HG03097 (cell line): Measurements from ENCODE around the gene UCP2.

Experiments
- ATAC-seq: cut with Tn5 transposase; IDR thresholded peaks from one replicate; pipeline ENCODE4 v1.9.1; 2021; ENCODE audit not compliant: unreplicated experiment, low FRiP score

Gene UCP2

DNA sequence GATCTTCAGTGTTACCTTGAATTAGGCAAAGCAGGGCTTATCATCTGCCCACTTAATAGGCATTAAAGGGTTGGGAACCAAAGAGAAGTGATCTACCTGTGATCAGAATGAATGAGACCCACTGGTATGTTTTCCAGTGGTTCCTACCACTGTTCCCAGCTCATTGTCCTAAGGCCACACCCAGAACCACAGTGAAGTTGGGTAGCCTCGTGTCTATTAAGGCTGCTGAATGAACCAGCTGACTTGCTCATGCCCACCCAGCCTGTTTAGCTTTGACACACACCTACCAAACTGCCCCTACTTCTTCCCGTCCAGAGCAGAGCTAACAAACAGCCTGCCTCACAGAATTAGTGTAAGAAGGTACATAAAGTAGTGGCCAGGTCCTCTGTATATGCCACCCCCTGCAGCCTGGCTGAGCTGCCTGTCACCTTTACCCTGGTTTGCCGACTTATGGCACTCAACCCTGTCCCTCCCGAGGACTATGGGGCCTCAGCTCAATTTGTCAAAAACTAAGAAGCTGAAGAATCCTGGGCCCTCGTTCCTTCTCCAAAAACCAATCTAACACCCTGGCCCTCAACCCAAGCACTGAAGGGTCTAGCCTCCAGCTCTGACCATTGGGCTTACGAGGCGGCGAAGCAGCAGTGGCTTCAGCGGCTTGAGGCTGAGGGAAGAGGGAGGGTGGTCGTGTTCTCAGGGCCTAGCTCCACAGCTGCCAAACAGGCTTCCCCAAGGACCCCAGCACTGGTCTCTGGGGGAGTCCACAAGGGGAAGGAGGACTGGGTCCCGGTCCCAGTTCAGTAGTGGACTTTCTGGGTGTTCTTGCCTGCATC is 9.8 kb downstream of the UCP2 start:
- no peak for ATAC-seq

DNA sequence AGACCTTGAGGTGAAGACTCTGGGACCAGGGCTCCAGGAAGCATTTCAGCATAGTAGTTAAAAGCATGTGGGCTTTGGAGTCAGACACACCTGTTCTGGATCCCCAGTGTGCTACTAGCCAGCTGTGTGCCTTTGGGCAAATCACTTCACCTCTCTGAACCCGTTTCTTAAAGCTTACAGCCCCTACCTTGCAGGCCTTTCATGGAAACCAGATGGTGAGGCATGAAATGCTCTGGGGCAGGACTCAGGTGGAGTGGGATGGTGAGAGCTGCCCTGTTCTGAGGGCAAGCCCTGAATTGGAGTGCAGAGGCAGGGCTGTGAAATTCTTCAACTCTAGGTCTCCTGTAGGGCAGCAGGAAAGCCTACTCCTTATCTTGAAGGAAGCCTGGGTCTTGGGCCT is 10.5 kb downstream of the UCP2 start:
- ATAC-seq: no peak

DNA sequence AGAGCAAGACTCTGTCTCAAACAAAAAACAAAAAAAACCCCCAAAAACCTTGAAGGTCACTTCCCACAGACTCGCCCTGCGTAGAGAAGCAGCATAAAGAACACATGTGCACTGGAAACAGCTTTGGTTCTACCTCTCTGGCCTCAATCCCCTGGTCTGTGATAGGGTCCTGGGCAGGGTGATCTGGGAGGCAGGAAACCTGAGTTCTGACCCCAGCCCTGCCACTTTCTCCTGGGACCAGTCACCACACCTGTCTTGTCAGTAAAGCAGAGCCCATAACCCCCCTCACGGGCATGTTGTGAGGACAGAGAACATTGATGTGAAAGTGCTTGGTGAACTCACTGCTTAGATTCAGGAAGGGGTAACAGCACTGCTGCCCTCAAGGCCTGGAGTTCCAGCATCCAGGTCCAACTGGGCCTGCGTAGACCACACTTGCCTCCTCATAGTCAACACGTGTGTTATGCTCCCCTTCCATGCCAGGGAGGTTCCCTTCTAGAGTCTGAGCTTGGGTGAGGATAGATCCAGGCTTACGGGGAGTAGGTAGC is 11.4 kb downstream of the UCP2 start:
- ATAC-seq: no peak

DNA sequence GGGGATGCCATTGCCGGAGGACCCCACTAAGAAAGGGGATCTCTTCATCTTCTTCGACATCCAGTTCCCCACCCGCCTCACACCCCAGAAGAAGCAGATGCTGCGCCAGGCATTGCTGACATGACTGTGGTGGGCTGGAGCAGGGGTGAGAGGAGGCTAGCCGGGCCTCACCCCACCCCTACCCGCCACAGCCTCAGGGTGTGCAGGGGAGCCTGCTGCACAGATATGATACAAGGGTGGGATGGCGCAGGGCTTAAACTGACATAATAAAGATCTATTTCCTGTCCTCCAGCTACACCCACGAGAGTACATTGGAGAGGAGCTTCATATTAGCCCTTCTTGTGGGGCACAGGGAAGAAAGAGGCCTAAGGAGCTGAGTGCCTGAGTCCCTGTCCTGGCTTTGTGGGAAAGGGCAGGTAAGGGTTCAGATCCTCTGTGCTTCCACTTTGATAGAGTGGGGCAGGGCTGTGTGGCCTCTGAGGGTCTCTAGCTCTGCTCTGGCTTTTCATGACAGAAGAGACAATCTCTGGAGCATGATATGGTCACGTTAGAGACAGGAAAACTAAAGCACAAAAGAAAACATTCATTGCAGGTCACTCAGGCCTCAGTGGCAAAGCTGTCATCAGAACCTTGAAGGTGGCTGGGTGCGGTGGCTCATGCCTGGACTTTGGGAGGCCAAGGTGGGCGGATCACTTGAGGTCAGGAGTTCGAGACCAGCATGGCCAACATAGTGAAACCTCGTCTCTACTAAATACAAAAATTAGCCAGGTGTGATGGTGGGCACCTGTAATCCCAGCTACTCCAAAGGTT is 12.4 kb downstream of the UCP2 start:
- ATAC-seq: no peak

DNA sequence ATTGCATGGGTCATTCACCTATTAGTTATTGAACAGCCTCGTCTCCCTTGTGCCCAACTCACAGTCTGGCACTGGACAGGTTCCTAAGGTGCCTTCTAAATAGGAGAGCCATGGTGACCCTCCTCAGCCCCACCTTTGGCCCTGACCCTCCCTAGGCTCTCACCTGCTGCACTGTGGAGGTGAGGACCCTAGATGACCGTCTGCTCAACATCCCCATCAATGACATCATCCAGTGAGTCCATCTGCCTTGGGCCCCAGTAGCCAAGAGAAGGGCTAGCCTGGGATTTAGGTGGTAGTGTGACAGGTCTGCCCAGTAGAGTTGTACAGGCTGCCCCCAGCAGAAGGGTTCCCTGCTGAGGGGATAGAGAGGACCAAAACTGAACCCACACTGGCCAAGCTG is 13.6 kb downstream of the UCP2 start:
- no peak for ATAC-seq

DNA sequence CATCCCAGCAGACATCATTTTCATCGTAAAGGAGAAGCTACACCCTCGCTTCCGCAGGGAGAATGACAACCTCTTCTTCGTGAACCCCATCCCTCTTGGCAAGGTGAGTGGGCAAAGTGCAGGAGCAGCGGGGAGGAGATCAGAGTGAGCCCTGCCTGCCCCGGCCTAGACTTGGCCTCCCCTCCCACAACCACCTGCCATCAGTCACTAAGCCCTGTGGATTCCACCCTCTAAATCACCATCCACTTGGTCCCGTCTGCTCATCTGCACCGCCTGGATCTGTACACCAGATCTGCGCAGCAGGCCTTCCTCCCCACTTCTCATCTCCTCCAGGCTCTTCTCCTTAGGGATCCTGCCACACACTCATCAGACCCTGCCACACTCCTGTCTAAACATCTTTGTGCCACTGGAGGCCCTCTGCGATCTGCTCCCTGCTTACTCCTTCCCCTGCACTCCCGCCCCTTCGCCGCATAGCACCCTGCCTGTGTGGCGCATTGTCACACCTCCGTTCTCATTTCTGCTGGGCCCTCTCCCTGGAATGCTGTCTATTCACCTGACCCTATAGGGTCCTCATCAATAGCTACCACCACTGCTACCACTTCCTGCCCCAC is 14.2 kb downstream of the UCP2 start:
- ATAC-seq: no peak

DNA sequence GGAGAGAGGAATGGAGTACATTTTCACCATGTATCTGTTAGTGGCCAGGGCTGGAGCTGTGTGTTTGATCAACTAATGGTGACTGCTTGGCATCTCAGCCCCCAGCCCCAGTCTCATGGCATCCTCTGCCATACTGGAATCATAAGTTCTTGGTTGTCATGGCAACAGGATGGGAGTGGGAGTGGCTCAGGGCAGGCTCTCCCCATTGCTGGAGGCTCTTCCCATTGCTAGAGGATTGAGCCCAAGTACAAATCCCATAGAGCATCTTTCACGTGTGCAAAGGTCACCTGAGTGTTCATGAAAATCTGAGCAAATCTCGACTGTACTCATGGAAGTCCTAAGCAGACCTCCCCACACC is 16.9 kb downstream of the UCP2 start:
- no peak for ATAC-seq

DNA sequence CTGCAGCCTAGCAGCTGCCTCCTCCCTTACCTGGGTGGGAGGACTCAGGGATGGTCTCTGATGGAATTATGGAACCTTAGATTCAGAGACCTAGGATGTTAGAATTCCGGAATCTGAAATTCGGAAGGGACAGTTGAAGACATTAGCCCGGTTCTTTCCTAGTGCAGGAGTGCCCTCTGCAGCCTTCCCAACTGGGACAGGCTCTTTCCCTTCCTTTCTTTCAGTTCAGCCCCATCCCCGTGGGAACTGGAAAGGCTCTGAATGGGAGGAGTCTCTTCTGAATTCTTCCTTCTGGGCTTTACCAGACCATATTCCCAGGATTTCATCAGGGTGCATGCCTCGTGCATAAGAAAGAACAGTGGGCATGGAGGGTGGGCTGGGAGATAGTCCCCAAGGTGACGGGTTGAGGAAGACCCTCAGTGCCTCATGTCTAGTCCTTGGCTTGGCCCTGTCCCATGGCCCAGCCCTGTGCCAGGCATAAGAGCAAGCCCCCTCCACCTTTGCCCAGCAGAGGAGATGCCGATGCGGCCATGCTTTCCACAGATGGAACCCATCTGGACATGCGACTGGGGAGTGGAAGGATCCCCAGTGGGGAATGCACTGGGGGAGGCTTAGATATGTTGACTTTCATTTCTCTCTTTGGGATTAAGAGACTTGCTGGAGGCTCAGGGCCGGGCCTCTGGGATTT is 17.4 kb downstream of the UCP2 start:
- no peak for ATAC-seq

DNA sequence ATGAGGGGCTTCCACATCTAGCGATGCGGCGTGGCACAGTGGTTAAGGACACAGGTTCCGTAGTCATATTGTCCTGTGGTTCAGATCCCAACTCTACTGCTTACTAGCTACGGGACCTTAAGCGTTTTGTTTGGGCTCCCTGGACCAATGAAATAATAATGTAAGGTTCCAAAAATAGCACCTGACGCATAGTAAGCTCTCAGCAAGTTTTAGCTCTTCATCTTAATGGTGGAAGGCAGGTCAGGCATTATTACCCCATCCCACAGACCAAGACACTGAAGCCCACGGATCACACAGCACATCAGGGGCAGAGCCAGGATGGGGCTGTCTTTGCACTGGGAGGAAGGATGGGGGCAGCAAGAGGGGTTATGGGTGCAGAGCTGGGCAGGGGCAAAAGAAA is 18.8 kb downstream of the UCP2 start:
- ATAC-seq: no peak

DNA sequence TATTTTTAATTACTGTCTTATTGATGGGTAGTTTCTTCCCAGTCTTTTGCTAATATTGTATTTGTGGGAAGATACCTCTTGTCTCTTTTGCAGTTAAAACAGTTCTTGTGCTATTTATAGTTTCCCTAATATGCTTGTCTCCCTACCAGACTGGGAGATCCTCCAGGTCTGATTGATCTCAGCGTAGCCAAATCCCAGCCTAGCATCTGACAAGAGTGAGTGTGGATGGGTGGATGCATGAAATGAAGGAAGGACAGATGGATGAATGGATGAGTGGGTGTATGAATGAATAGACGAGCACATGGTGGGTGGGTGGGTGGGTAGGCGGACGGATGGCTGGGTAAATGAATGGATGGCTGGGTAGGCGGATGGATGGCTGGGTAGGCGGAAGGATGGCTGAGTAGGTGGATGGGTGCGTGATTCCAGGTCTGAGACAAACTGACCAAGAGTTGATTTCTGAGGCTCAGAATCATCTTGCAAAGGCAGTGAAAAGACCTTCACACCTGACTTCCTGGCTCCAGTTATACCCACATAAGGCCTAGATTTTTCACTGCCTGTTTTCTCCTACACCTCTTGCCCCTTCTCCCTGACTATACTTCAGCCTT is 20.4 kb downstream of the UCP2 start:
- no peak for ATAC-seq

DNA sequence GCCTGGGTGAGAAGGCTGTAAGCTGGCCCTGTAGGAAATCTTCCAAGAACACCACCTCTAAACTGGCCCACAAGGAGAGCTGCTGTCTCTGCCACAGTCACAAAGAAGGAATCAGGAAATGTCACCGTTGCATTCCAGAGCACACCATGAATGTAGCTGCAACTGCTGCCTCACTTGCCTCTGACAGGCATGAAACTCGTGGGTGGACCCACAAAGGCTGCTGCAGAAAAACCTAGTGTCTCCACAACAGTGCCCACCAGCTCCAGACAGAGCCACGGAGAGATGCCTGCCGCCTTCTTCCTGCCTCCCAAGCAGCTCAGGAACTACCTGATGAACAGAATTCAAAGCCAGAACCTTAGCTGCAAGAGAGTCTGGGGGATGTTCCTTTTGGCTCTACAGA is 21.3 kb downstream of the UCP2 start:
- no peak for ATAC-seq

DNA sequence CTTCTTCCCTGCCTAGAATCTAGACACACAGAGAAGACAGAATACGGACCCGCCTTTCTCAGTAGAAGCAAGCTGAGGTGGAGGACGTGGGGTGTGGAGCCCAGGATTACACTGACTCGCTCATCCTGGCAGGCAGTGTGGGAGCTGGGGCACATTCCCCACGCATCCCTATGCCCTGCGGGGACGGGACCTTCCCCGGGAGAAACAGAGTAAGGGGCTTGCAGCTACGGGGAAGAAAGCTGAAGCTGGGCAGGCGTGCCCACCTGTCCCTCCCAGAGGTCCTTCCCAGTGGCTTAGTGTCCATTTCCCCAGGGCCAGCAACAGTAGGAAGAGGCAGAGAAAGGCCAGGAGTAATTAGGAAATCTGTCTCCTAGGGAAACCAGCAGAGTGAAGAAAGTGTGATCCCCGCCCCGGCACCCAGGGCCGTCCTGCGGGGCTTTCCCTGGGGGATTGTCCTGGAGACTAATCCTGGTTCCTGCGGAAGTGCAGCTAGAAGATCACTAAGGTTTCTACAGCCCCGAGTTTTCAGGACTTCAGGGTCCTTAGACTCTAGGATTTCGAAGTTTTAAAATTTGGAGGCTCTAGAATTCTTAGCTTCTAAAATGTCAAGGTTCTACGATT is 24.0 kb downstream of the UCP2 start:
- no peak for ATAC-seq

DNA sequence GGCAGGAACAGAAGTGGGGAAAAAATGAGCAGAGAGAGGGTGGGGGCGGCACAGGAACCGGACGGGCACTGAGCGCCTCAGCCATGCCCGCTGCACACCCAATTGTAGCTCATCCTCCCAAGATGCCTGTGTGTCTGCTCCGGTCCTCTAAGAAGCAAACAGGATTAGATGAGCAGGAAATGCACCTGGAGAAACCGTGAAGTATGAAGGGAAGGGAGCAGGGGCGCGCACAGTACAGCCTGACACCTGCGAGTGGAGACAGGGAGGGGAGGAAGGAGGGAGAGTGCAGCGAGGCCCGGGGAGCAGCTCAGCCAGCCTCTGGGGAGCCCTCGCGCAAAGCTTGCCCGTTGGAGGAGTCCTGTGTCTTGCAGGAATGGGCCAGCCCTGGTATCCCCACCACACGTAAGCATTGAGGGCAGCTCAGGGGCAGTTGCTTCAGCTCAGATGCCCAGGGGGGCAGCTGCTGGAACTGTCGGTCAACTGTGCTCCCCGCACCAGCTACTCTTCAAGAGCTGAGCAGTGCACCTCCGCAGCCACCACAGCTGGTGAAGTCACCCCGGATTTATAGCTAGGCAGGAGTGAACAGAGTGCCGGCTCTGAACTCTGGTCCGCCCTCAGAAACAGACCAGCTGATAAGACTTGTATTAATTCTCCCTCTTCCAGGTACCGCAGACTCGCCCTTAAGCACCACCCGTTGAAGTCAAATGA is 24.8 kb downstream of the UCP2 start:
- no peak for ATAC-seq

DNA sequence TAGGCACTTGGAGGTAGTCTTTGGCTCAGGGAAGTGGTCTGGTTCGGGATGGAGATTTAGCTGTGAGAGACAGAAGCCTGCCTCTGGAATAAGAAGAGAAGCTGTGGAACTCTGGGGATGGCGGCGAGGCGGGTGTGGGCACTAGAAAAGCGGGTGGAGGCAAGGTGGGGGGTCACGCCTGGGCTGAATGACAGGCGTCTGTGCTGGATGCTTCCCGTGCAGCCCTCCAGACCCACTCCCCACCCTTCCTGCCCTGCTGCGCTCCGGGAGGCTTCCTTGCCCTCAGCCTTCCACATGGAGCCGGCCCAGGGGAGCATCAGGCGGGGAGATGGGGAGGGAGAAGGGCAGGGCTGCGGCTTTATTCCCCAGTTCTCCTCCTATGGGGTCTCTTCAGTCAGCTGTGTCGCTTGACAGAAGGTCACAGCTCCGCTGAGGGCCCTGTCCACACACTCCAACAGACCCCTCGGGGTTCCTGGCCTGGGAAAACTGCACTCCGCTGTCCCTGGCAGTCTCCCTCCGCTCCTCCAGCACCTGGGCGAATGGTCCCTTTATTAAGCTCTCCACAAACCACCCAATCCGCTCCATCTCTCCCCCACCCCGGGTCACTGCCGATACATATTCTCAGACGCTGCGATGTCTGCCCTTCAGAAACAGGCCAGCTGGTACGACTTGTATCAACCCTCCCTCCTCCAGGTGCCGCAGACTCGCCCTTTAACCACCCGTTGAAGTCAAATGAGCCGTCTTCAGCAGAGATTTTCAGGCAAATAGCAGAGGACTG is 25.6 kb downstream of the UCP2 start:
- no peak for ATAC-seq

DNA sequence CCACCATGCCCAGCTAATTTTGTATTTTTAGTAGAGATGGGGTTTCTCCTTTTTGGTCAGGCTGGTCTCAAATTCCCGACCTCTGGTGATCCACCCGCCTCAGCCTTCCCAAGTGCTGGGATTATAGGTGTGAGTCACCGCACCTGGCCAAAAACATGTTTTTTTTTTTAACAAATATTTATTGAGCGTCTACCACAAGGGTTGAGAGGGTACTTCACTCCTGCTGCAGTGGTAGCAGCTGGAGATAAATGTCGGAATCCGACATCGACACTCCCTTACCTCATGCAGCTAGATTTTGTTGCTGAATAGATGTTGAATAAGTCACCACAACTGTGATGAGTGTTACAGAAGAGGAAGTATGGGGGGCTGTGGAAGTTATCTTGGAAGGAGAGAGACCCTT is 30.8 kb downstream of the UCP2 start:
- no peak for ATAC-seq

DNA sequence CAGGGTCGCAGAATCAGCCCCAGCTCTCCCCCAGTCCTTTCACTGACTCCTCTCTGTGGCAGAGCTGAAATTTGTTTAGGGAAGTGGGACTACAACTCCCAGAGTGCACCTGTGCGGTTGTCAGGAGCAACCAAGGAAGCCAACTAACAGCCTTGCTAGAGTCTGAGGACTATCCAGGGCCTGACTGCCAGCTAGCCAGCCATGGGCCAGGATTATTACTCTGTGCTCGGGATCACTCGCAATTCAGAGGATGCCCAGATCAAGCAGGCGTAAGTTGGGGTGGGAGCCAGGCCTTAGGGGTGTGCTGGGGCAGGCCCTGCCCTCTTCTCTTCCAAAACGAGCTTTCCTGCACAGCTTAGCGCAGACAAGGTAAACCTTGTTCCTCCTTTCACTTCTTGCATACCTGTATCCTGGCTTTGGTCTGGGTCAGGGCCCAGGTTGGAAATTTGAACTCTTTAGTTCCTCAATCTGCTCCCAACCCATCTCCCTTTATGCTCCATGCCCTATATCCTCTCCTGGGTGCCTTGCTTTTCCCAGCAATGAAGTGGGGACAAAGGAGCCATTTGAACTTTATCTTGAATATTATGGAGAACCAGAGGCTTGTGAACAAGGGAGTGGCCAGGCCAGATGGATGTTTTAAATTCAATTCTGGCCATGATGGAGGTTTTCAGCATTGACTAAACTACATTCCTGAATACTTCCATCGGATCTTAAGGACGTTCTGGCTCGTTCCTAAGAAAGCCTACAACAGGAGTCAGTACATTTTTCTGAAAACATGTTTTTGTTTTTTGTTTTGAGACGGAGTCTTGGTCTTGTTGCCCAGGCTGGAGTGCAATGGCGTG is 31.6 kb downstream of the UCP2 start, which contains the start of gene DNAJB13:
DNAJB13 (plus strand) TSS at position 158 of the 842 bp plus-strand sequence; CDS start at position 202, 44 bp downstream.
- peak; percentile 87 for ATAC-seq

DNA sequence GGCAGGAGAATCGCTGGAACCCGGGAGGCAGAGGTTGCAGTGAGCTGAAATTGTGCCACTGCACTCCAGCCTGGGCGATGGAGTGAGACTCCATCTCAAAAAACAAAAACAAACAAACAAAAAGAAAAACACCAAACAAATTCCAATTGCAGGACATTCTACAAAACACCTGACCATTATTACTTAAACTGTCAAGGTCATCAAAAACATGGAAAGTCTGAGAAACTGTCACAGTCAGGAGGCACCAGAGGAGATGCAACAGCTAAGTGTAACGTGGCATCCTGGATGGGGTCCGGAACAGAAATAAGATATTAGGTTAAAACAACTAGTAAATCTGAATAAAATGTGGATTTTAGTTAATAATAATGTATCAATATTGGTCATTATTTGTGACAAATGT is 32.7 kb downstream of the UCP2 start:
- ATAC-seq: no peak

DNA sequence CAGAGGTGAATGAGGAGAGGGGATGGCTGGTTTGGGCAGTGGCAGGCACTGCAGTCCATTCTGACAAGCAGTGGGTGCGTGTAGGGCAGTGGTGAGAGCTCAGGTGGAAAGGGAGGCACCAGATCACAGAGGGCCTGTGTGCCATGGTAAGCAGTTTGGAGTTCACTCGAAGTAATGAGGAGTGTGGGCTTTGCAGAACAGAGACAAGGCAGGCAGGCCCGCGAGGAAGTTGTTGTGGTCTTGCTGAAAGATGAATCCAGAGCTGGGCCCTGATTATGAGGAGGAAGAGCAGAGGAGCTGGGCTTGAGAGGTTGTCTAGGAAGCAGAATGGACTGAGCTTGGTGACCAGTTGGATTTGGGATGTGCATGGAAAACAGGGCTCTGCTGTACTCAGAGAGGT is 33.4 kb downstream of the UCP2 start:
- no peak for ATAC-seq
